GM12878 (cell line): ENCODE results near the gene RSPH9. TPM values are rescaled to one million over a fixed set of nuclear protein-coding genes. Genes with fewer than 3 reads are reported as not detected.

Experiments used
- ATAC-seq: fragments of 200-7000 bp; cut with Tn5 transposase; 3 replicates; pipeline ENCODE4 v1.9.1; 2020; ENCODE audit warnings: mild to moderate bottlenecking, moderate library complexity
- BruUV-seq: library from RNA; stranded (reverse); fragments of 400-500 nt; replicated peaks from 2 replicates; lab custom pipeline; 2021; lab: Mats Ljungman, UMichigan
- CTCF ChIA-PET: fragments of 300-600 bp; sonication (Branson Sonifier 250); formaldehyde crosslinking; extraction: SDS; loops from one replicate; lab custom pipeline; 2021; ENCODE audit warnings: inconsistent platforms; lab: Yijun Ruan, JAX
- POLR2A ChIA-PET: fragments of 350-600 bp; formaldehyde crosslinking; extraction: SDS; loops from one replicate; lab custom pipeline; 2021; ENCODE audit warnings: inconsistent platforms; lab: Charles Lee
- RAD21 ChIA-PET: fragments of 300-600 bp; sonication (Branson Sonifier 250); formaldehyde crosslinking; loops from one replicate; lab custom pipeline; 2023; ENCODE audit warnings: antibody characterized with exemption; ENCODE audit not compliant: unreplicated experiment; lab: Charles Lee
- SMC1A ChIA-PET: fragments of 300-600 bp; sonication (Branson Sonifier 250); formaldehyde crosslinking; loops from one replicate; lab custom pipeline; 2023; ENCODE audit not compliant: unreplicated experiment, uncharacterized antibody; lab: Charles Lee
- DNase-seq: peaks from one replicate; pipeline ENCODE4 v3.0.0-alpha.2; 2011; ENCODE audit warnings: low read depth, low spot score
- FAIRE-seq: peaks from 3 replicates; lab custom pipeline; 2011; peaks lifted over from hg19 to GRCh38; lab: Jason Lieb, UNC
- H2AFZ ChIP-seq: 2 replicates; pipeline ENCODE4 v1.6.0; 2011; ENCODE audit warnings: low read depth, low read length, control low read depth; ENCODE audit not compliant: control insufficient read depth
- H3K27ac ChIP-seq: 2 replicates; pipeline ENCODE4 v1.5.1; 2011; ENCODE audit warnings: control low read depth; ENCODE audit not compliant: control insufficient read depth, insufficient read depth
- H3K27me3 ChIP-seq, 2 experiments: replicated peaks in 1 of 2; 2 replicates each; pipeline versions ENCODE4 v1.6.0 to v1.6.1; 2011; ENCODE audit warnings: low read length in 1 of 2; ENCODE audit not compliant: control insufficient read depth in 2 of 2, insufficient read depth in 2 of 2
- H3K36me3 ChIP-seq, 2 experiments: 2 replicates each; pipeline ENCODE4 v1.5.1; 2011; ENCODE audit warnings: low read length in 1 of 2; ENCODE audit not compliant: control insufficient read depth in 2 of 2, insufficient read depth in 2 of 2
- H3K4me1 ChIP-seq: 2 replicates; pipeline ENCODE4 v1.6.1; 2011; ENCODE audit warnings: mild to moderate bottlenecking, low read length, moderate library complexity, mixed read lengths; ENCODE audit not compliant: control insufficient read depth, insufficient read depth
- H3K4me2 ChIP-seq: 2 replicates; pipeline ENCODE4 v1.6.0; 2011; ENCODE audit warnings: control low read depth; ENCODE audit not compliant: control insufficient read depth, insufficient read depth
- H3K4me3 ChIP-seq: fragments of 200-600 bp; sonication (generic); 2 replicates; pipeline ENCODE4 v1.5.1; 2016
- H3K79me2 ChIP-seq: 2 replicates; pipeline ENCODE4 v1.6.0; 2011; ENCODE audit warnings: low read length; ENCODE audit not compliant: control insufficient read depth, insufficient read depth
- H3K9ac ChIP-seq: 2 replicates; pipeline ENCODE4 v1.8.0; 2011; ENCODE audit warnings: low read length, control low read depth, mixed read lengths; ENCODE audit not compliant: control insufficient read depth, insufficient read depth
- H3K9me3 ChIP-seq: replicated peaks from 3 replicates; pipeline ENCODE4 v1.5.1; 2011; ENCODE audit warnings: mild to moderate bottlenecking, low read length; ENCODE audit not compliant: control insufficient read depth, insufficient read depth
- H4K20me1 ChIP-seq: 2 replicates; pipeline ENCODE4 v1.6.0; 2011; ENCODE audit not compliant: control insufficient read depth, insufficient read depth
- CHD2 ChIP-seq: IDR thresholded peaks from 2 replicates; pipeline ENCODE4 v1.6.1; 2011; ENCODE audit warnings: low read depth, low read length, improper control_type of control experiment, borderline replicate concordance
- CREM ChIP-seq: IDR thresholded peaks from 2 replicates; pipeline ENCODE4 v1.6.1; 2014; ENCODE audit warnings: antibody characterized with exemption, low read depth
- GABPA ChIP-seq: IDR thresholded peaks from 2 replicates; pipeline ENCODE4 v1.6.1; 2014; ENCODE audit warnings: antibody characterized with exemption, low read depth, mild to moderate bottlenecking, inconsistent platforms
- GATAD2B ChIP-seq: fragments of 450-650 bp; conservative IDR thresholded peaks from 2 replicates; pipeline ENCODE4 v1.6.1; 2017; ENCODE audit warnings: low read depth, mild to moderate bottlenecking, moderate library complexity
- HDAC2 ChIP-seq: fragments of 200-600 bp; sonication (generic); IDR thresholded peaks from 2 replicates; pipeline ENCODE4 v1.6.1; 2017
- HSF1 ChIP-seq: fragments of 150-350 bp; IDR thresholded peaks from 2 replicates; pipeline ENCODE4 v1.6.1; 2014; ENCODE audit warnings: mild to moderate bottlenecking, low read depth, low read length
- IKZF1 ChIP-seq: fragments of 450-650 bp; conservative IDR thresholded peaks from 2 replicates; pipeline ENCODE4 v1.6.1; 2017; ENCODE audit warnings: antibody characterized with exemption, mild to moderate bottlenecking
- JUND ChIP-seq: IDR thresholded peaks from 2 replicates; pipeline ENCODE4 v1.6.1; 2012; ENCODE audit warnings: low read depth, mild to moderate bottlenecking, low read length, improper control_type of control experiment, moderate library complexity
- MXI1 ChIP-seq: fragments of 150-350 bp; IDR thresholded peaks from 2 replicates; pipeline ENCODE4 v1.6.1; 2011; ENCODE audit warnings: low read depth, mild to moderate bottlenecking, inconsistent platforms, low read length, improper control_type of control experiment
- NBN ChIP-seq: fragments of 450-650 bp; IDR thresholded peaks from 2 replicates; pipeline ENCODE4 v1.6.1; 2016
- PKNOX1 ChIP-seq: fragments of 450-650 bp; IDR thresholded peaks from 2 replicates; pipeline ENCODE4 v1.6.1; 2016; ENCODE audit warnings: mild to moderate bottlenecking
- SREBF1 ChIP-seq: IDR thresholded peaks from 2 replicates; pipeline ENCODE4 v1.6.1; 2012; ENCODE audit warnings: mild to moderate bottlenecking, low read length
- YY1 ChIP-seq: IDR thresholded peaks from 2 replicates; pipeline ENCODE4 v1.6.1; 2011; ENCODE audit warnings: low read depth, mild to moderate bottlenecking, low read length
- ZZZ3 ChIP-seq: IDR thresholded peaks from 2 replicates; pipeline ENCODE4 v1.6.1; 2011; ENCODE audit warnings: low read depth; ENCODE audit not compliant: control insufficient read depth, insufficient read length
- WGBS: methylation state at CpG from one replicate; pipeline ENCODE4 v1.1.6; 2016; ENCODE audit warnings: low lambda C conversion rate; ENCODE audit not compliant: insufficient replicate concordance, insufficient coverage; ENCODE audit errors: missing lambda C conversion rate; 5-methylcytosine and 5-hydroxymethylcytosine counted together
- in situ Hi-C: fragments of 300-500 bp; cut with MboI; formaldehyde crosslinking; loops from 9 replicates; pipeline ENCODE4 v1.14.3; 2018; ENCODE audit warnings: mixed read lengths
- intact Hi-C: fragments of 100-400 bp; cut with micrococcal nuclease; formaldehyde crosslinking; loops from one replicate; pipeline ENCODE4 v1.14.2; 2022; ENCODE audit not compliant: unreplicated experiment
- polyA plus RNA-seq, 11 experiments: library from polyadenylated mRNA; depleted of rRNA in 4 of 11; unstranded in 6 of 11; stranded (reverse) in 5 of 11; fragments of >200 nt; fragmentation: Nextera tagmentation in 4 of 11; fragmentation: Illumina TruSeq in 1 of 11; extraction: Ambion mirVana in 4 of 11; extraction: Trizol in 1 of 11; gene quantifications; 1 replicate in 1 of 11; 2 replicates in 10 of 11; pipeline versions ENCODE4 v1.2.1 to v1.2.3, GENCODE V29; 2011 to 2016; ENCODE audit warnings: inconsistent platforms in 2 of 11, missing spikeins in 2 of 11, low read depth in 1 of 11
- total RNA-seq, 4 experiments: library from RNA; depleted of rRNA in 3 of 4; stranded (reverse); fragments of >200 nt in 3 of 4; fragmentation: Illumina TruSeq in 1 of 4; extraction: Trizol in 1 of 4; gene quantifications; 2 replicates each; pipeline versions ENCODE4 v1.2.1 to v1.2.3, GENCODE V29; 2013 to 2021
- TF ChIP-seq, protein P1 (sequence below): fragments of 450-650 bp; IDR thresholded peaks from 2 replicates; pipeline ENCODE4 v1.6.1; 2016; ENCODE audit warnings: mild to moderate bottlenecking, moderate library complexity, borderline replicate concordance

Gene RSPH9
- total and polyA plus RNA-seq, 10 of the 15 experiments (the other 5 are each of a cell fraction or from before 2014, with no cell fraction given), result 0.26 to 0.63 (median 0.36) TPM; not detected in 6

- TF ChIP-seq NBN, result 0 out of 2 replicates have a peak, but pooled peaks have one; percentile 72
- TF ChIP-seq HSF1, result no peak
- no peak for TF ChIP-seq SREBF1
Measured at GRCh38 chr6:43628393-43629103, 16.3 kb upstream of the RSPH9 start (continued).

DNA sequence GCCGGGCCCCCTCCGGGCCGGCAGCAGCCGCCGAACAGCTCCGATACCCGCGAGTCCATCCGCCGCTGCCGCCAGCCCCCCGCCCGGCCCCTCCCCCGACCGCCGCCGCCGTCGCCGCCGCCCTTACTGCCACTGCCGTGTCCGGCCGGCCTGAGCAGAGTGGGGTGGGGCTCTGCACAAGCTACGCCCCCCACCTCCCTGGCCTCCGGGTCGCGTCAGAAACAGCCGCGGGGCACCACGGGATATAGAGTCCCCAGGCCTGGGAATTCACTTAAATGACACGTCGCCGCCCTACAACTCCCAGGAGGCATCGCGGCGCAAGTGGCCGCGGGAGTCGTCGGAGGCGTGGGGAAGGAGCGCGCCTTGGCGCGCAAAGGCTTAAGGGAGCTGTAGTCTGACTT, 15.7 kb upstream of the RSPH9 start, which contains the start of gene GTPBP2:
GTPBP2 (minus strand) TSS at position 161 of the 401 bp plus-strand sequence; CDS start at position 59, 102 bp downstream.
- peak; percentile 91 for DNase-seq
- H3K9ac ChIP-seq, result peak within 1 kb of the TSS; percentile 97
- H3K79me2 ChIP-seq, result peaks cover 22% of the 10 kb centered on the region
- ATAC-seq, result peak; percentile 90
- intact Hi-C loops (no loop called here), in situ Hi-C loops (no loop called here)
- H3K4me2 ChIP-seq, result peak within 1 kb of the TSS; percentile 99
- ChIA-PET SMC1A (interaction anchor here (0.7 to 2.1 kb wide), 10 partner anchors 11 to 848 kb away, joined by 3 to 7 read pairs (median 4); partner anchors contain the start of genes PPP2R5D and RSPH9), RAD21 (interaction anchor here (1.0 to 1.9 kb wide), 12 partner anchors 9 to 445 kb away, joined by 3 to 9 read pairs (median 4); partner anchors contain the start of genes POLH, VEGFA and XPO5), CTCF (interaction anchor here (0.7 to 2.3 kb wide), 11 partner anchors 9 to 639 kb away, joined by 3 to 16 read pairs (median 6); partner anchors contain the start of genes POLR1C, RSPH9 and YIPF3), POLR2A (interaction anchor here (0.6 to 2.9 kb wide), 19 partner anchors 9 to 590 kb away, joined by 3 to 16 read pairs (median 4); partner anchors contain the start of genes KLC4, MRPL2, MRPS18A and POLH)
- BruUV-seq, result no TSS peak
- 2% methylated on average over 24 of the region's 46 CpGs for WGBS
- H3K36me3 ChIP-seq, result peaks cover 7 to 21% of the 10 kb centered on the region in 2 experiments
- no peaks in the 10 kb centered on the region for H4K20me1 ChIP-seq
- H2AFZ ChIP-seq, result peak within 1 kb of the TSS; percentile 92
- H3K4me1 ChIP-seq, result peaks cover 20% of the 10 kb centered on the region
- FAIRE-seq, result no peak
- H3K4me3 ChIP-seq, result peak within 1 kb of the TSS; percentile 80
- peak within 1 kb of the TSS; percentile 99 for H3K27ac ChIP-seq
- no peaks in the 10 kb centered on the region for H3K9me3 ChIP-seq
- no peaks in the 10 kb centered on the region for H3K27me3 ChIP-seq
- TF ChIP-seq GABPA (peak; percentile 47; the same call in 1 of the 2 replicates), CHD2 (peak; percentile 92), MXI1 (0 out of 2 replicates have a peak, but pooled peaks have one; percentile 8), ZZZ3 (no peak), JUND (0 out of 2 replicates have a peak, but pooled peaks have one; percentile 15), GATAD2B (no peak), HDAC2 (no peak), PKNOX1 (peak; percentile 61), IKZF1 (peak; percentile 99), CREM (peak; percentile 98), YY1 (peak; percentile 51; the same call in 1 of the 2 replicates)
- TF ChIP-seq, protein P1, sequence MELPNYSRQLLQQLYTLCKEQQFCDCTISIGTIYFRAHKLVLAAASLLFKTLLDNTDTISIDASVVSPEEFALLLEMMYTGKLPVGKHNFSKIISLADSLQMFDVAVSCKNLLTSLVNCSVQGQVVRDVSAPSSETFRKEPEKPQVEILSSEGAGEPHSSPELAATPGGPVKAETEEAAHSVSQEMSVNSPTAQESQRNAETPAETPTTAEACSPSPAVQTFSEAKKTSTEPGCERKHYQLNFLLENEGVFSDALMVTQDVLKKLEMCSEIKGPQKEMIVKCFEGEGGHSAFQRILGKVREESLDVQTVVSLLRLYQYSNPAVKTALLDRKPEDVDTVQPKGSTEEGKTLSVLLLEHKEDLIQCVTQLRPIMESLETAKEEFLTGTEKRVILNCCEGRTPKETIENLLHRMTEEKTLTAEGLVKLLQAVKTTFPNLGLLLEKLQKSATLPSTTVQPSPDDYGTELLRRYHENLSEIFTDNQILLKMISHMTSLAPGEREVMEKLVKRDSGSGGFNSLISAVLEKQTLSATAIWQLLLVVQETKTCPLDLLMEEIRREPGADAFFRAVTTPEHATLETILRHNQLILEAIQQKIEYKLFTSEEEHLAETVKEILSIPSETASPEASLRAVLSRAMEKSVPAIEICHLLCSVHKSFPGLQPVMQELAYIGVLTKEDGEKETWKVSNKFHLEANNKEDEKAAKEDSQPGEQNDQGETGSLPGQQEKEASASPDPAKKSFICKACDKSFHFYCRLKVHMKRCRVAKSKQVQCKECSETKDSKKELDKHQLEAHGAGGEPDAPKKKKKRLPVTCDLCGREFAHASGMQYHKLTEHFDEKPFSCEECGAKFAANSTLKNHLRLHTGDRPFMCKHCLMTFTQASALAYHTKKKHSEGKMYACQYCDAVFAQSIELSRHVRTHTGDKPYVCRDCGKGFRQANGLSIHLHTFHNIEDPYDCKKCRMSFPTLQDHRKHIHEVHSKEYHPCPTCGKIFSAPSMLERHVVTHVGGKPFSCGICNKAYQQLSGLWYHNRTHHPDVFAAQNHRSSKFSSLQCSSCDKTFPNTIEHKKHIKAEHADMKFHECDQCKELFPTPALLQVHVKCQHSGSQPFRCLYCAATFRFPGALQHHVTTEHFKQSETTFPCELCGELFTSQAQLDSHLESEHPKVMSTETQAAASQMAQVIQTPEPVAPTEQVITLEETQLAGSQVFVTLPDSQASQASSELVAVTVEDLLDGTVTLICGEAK, result peak; percentile 63; the same call in 1 of the 2 replicates
